Prostate gland (tissue), 2 donors: ENCODE measurements around the gene DESI1.

ENCODE experiments used
- CTCF ChIP-seq, 4 experiments: fragments of 200-600 bp in 2 of 4; fragments of 450-650 bp in 2 of 4; sonication (generic) in 2 of 4; IDR thresholded peaks; 1 replicate in 3 of 4; 2 replicates in 1 of 4; pipeline ENCODE4 v1.5.1; 2016 to 2019; ENCODE audit warnings: antibody characterized with exemption in 4 of 4, mild to moderate bottlenecking in 2 of 4, moderate library complexity in 2 of 4
- POLR2A ChIP-seq: fragments of 450-650 bp; IDR thresholded peaks from one replicate; pipeline ENCODE4 v1.6.1; 2016; ENCODE audit warnings: antibody characterized with exemption, mild to moderate bottlenecking

- TF ChIP-seq CTCF (IDR thresholded peaks at IDR 0.05) = no peak
- TF ChIP-seq POLR2A = no peak
Measured at GRCh38 chr22:41565403-41566054, 55.3 kb downstream of the DESI1 start.
